Measurements from ENCODE around the gene WNT3A. TPM values are rescaled to one million over a fixed set of nuclear protein-coding genes. Genes with fewer than 3 reads are reported as not detected.

WNT3A gene
- total RNA-seq, 1 donor = not detected

DNA sequence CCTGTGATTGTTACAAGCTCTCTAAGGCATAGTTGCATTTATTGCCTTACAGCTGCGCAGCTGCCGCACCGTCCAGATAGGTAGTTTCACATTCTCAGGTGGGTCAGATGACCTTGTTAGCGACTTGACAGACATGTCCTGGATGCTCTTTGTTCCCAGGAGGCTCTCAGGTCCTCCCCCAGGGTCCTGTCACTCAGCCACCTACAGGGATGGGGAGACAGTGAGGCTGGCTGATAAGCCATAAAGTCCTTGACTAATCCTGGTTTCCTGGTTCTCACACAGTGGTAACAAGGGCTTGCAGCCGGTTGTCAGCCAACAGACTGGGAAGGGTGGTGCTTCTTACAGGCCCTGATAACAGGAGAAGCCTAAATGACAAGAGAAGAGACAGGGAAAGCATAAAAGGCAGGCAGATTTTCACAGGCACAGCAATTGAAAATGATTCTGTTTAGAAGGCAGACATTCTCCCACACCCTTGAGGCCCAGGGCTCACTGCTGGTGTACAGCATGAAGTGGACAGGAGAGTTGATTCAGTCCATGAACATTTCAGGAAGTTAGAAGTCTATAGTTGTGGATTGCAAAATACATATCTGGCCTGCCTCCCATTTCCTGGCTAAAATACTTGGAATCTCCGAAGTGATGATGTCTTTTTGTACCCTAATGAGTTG lies 78.6 kb downstream of the WNT3A start:
- TF ChIP-seq, protein P1, sequence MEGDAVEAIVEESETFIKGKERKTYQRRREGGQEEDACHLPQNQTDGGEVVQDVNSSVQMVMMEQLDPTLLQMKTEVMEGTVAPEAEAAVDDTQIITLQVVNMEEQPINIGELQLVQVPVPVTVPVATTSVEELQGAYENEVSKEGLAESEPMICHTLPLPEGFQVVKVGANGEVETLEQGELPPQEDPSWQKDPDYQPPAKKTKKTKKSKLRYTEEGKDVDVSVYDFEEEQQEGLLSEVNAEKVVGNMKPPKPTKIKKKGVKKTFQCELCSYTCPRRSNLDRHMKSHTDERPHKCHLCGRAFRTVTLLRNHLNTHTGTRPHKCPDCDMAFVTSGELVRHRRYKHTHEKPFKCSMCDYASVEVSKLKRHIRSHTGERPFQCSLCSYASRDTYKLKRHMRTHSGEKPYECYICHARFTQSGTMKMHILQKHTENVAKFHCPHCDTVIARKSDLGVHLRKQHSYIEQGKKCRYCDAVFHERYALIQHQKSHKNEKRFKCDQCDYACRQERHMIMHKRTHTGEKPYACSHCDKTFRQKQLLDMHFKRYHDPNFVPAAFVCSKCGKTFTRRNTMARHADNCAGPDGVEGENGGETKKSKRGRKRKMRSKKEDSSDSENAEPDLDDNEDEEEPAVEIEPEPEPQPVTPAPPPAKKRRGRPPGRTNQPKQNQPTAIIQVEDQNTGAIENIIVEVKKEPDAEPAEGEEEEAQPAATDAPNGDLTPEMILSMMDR (IDR thresholded peaks at IDR 0.05; ENCODE audit: insufficient read depth, low read depth, low read length) = no peak
- peak; percentile 83 for DNase-seq (ENCODE audit: low read depth)
- H3K4me3 ChIP-seq (ENCODE audit: low read depth, low read length) = peak overlapping the region; percentile 99

DNA sequence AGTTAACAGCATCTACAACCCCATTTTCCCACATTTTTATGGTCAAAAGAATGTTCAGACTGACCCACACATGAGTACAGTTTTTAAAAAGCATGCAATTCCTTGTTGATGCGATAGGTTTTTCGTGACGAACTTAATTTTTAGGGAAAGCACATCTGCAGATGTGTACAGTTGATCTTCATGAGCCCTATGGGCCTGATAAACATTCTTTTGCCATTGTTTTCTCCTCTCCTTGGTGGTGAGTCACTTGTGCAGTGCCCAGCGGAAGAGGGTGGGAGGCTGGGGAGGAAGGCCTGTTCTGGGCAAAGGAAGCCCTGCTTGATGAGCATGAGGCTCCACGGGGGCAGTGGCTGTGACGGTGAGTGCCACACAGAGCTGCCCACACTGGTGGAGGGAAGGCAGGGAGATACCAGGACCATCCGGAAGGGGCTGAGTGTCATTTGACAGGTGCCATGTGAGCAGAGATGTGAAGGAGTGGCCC lies 81.0 kb downstream of the WNT3A start:
- DNase-seq (ENCODE audit: low read depth) = peak; percentile 70
- H3K4me3 ChIP-seq (ENCODE audit: low read depth, low read length) = peak overlapping the region; percentile 16
- TF ChIP-seq, protein P1 (IDR thresholded peaks at IDR 0.05; ENCODE audit: insufficient read depth, low read depth, low read length) = no peak

- no peak overlapping the region for H3K4me3 ChIP-seq (ENCODE audit: low read depth, low read length)
- TF ChIP-seq, protein P1 (IDR thresholded peaks at IDR 0.05; ENCODE audit: insufficient read depth, low read depth, low read length) = no peak
- DNase-seq (ENCODE audit: low read depth) = peak; percentile 38
These were observed 82.0 kb downstream of the WNT3A start for GRCh38 chr1:228088586-228089498.

DNA sequence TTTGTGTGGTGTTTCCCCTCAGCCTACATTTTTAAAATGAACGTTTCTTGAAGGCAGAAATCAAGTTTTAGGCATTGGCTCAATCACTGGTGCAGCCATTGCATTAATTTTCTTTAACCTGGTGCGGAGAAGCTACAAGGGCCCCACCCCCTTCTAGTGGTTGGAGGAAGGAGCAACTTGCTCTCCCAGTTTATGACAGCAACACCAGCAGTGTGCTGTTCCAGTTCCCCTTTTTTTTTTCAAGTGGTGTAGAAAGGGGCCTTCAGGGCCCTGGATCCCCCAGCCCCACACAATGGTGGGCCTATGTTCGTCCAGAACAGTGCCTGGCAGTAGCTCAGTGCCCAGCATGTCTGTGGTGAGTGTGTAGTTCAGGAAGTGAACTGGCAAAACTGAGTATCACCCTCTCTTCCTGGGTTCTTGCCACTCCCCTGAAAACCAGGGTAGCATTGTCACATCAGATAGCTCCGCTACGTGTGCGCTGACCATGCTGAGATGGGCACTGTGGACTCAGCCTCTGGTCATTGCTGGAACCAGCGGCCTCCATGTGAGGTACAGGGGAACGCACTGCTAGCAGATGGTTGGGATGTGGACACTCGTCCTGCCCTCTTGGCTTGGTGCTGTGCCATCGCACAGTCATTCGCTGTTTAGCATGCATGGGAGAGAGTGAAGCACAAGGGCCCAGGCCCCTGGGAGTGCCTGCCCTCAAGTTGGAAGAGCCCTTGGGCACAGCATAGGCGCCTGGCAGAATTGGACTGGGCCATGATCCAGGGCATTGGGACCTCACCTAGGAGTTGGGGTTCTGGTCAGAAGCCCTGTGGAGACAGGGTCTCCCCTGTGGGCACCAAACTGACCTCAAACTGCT lies 83.0 kb downstream of the WNT3A start:
- TF ChIP-seq, protein P1 (IDR thresholded peaks at IDR 0.05; ENCODE audit: insufficient read depth, low read depth, low read length) = no peak
- no peak for DNase-seq (ENCODE audit: low read depth)
- H3K4me3 ChIP-seq (ENCODE audit: low read depth, low read length) = no peak overlapping the region

DNA sequence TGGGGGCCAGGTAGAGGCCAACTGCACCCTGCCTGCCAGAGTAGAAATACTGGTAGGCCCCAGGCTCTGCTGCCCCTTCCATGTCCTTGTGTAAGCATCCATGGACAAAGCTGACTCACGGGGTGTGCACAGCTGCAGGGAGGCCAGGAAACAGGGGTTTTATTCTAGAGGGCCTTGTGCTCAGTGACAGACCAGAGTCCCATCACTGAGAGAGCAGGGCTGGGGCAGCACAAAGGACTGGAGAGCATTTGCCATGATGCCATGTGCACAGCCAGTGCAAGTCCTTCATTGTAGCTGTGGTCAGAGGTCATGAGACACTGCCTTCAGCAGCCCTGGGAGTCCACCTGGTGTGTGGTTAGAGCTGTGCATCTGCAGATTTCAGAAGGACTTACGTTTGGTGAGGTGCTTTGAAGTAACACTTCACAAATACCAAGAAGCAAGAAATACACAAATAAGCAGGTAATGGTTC lies 83.8 kb downstream of the WNT3A start:
- DNase-seq (ENCODE audit: low read depth) = peak; percentile 30
- TF ChIP-seq, protein P1 (IDR thresholded peaks at IDR 0.05; ENCODE audit: insufficient read depth, low read depth, low read length) = no peak
- H3K4me3 ChIP-seq (ENCODE audit: low read depth, low read length) = no peak overlapping the region

DNA sequence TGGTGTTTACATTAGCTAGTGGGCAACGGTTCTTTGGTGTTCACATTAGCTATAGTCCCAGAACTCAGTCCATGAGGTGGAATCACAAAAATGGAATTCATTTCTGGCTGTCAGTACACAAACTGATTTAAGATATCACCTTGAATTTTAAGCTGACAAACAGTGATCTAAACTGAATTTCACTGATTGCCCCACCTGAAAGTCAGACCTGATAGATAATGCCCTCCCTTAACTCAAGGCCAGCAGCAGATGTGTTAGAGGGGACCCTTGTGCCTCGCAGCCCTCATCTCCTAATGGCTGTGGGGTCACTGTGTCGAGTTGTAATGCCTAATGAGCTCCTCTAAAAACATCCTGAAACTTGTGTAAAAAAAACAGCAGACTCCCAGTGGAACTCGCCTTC lies 84.3 kb downstream of the WNT3A start:
- TF ChIP-seq, protein P1 (IDR thresholded peaks at IDR 0.05; ENCODE audit: insufficient read depth, low read depth, low read length) = no peak
- no peak for DNase-seq (ENCODE audit: low read depth)
- H3K4me3 ChIP-seq (ENCODE audit: low read depth, low read length) = no peak overlapping the region

Data from fibroblast of villous mesenchyme (primary cell).